NCI-H82 treated with DMSO at 0.1 percent for 48 hours (cell line): ENCODE measurements around the gene SORCS2.

Experiments used
- DNase-seq: peaks from one replicate; lab custom pipeline; 2025; ENCODE audit not compliant: unreplicated experiment; lab: John Stamatoyannopoulos, UW

SORCS2 gene

DNA sequence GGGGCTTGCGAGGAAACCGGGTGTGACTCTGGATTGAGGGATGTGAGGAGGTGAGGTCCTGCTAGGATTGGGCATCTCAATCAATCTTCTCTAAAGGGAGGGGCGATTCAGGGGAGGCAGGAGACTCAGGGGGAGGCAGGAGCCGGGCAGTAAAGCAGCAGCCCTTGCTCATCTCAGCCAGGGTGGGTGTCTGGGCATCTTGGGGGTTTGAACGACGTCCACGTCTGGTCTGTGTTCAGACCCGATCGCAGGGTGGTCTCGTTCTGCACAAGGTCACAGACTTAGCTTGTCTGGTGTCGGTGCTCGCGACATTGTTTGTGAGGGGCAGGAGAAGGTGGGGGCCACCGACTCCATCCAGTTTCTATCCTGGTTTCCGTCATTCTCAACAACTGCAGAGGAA lies 473.7 kb downstream of the SORCS2 start:
- no peak for DNase-seq

DNA sequence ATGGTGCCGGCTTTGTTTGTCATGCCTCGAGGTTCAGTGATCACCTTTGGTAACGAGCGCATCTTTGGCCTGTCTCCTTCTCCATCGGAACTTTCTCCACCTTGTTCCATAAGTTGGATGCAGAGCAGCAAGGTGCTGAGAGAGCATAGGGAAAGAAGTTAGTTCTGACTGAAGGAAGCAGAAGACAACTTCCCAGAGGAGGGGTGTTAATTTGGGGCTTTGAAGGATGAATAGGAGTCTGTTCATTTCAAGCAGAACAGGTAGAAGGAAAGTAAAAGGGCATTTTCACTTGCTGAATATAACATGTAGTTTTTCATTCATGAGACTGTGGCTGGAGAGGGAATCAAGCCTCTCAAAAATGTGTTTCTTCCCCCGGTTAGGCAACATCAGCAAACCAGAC lies 474.4 kb downstream of the SORCS2 start:
- DNase-seq = no peak

DNA sequence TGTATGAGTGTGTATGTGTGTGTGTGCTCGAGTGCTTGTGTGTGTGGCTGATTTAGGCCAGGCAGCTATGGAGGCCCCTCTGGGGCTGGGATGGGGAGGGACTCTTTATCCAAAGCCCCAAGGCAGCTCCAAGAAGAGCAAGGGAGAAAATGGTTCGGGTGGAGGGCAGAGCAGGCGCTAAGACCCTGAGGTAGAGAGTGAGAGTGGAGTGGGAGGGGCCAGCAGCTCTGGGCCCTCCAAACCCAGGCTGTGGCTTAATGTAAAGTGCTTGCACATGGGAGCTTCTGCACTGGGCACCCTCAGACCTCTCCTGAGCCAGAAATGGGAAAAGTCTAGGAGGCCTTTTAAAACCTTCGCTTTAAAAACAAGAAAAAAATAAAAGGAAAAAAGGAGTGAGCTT lies 475.9 kb downstream of the SORCS2 start:
- no peak for DNase-seq

DNA sequence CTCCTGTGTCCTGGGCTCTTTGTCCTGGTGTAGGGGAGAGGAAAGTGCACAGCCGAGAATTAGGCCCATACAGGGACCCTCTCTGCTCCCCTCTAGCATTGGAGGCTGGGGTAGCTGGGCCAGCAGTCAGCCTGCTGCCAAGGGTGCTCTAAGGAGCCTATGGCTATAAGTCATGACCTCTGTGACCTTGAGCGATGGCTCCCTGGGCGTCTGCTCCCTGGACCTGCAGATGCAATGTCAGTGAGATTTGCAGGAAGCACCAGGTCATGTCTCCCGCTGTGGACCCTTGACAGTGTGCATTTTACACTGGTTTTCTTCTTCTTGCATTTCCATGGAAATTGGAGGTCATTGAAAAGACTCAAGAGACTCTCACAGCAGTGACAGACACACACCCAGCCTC lies 476.5 kb downstream of the SORCS2 start:
- no peak for DNase-seq

DNA sequence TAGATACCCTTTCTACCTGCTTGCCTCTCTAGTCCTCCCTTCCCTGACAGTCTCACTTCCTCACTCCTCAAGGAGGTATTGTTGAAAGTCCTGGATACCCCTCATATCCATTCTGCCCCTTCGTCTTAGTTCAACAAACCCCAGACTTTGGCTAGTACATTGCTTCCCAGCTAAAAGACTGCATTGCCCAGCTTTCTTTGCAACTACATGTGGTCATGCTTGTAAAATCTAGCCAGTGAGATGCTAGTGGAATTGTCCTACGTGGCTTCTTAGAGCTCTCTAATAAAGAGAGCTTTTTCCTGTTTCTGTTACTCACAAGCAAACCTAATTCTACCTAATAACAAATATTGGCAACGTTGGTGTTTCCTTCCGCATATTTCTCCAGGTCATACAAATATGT lies 480.3 kb downstream of the SORCS2 start:
- no peak for DNase-seq

DNA sequence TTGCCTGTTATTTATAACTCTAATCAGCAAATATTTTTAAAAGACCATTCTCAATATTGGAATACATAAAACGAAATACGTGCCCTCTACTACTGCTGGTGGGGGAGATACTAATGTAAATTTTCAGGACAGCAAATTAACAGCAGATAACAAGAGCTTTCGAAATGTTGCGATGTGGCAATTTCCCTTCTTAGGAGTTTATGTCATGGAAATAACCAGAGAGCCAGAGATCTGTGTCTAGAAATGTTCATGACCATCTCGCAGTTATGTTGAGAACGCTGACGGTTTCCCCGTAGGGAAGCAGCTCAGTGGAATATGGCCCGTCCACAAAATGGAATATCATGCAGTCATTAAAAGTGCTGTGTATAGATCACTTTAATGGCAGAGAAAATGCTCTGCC lies 480.8 kb downstream of the SORCS2 start:
- DNase-seq = no peak

DNA sequence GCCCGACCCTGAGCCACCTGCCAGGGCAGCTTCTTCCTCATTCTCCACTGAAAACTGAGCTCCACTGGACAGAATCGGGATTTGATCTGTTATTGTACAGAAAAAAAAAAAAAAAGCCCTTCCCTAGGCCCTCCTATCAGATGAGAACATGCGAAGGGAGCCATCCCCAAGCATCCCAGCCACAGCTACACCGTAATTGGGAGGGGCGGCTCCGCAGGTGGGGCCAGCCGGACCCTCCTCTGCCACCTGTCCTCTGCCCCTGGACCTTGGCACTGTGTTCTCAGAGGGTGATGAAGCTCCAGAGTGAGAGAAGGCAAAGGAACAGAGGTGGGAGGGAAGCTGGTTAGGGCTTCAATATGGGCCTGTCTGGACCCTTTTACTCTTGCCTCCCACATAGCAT lies 482.4 kb downstream of the SORCS2 start:
- no peak for DNase-seq

DNA sequence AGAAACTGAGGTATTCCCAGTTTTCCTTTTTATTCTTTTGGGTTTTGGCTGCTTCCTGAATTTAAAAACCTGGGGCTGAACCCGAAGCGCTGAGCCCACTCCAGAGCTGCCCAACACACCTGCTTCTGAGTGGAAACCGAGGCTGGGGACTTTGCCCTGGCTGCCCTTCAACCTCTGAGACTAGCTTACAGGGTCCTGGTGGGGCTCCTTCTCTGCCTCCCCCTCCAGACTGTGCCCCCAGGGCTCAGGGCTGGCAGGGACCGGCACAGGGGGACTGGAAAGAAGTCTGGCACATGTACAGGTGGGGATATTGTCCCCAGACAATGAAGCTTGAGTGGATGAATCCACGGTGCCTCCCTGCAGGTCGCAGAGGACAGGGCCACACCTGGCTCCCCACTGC lies 482.8 kb downstream of the SORCS2 start:
- DNase-seq = no peak

DNA sequence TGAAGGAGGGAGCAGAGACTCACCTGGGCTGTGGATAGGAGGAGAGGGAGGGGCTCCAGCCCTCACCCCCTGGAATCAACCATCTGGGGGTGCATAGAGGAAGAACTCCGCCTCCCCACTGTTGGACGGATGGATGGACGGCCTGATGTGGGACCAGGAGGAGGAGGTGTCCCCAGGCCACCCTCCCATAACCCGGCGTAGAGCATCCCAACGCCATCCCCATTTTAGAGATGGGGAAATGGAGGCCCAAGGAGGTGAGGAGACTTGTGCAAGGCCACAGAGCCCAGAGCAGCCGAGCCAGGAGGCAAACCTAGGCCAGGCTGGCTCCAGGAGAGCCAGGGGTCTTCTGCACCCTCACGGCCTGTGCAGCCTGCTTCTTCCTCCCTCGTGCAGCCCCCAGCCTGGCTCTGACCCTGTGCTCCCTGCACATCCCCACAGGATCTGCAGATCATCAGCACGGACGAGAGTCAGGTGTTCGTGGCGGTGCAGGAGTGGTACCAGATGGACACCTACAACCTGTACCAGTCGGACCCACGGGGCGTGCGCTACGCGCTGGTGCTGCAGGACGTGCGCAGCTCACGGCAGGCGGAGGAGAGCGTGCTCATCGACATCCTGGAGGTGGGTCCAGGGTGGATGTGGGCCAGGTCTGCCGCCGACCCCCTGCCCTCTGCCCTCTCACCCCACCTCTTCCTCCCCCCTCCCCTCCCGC lies 483.4 kb downstream of the SORCS2 start:
- DNase-seq = no peak

DNA sequence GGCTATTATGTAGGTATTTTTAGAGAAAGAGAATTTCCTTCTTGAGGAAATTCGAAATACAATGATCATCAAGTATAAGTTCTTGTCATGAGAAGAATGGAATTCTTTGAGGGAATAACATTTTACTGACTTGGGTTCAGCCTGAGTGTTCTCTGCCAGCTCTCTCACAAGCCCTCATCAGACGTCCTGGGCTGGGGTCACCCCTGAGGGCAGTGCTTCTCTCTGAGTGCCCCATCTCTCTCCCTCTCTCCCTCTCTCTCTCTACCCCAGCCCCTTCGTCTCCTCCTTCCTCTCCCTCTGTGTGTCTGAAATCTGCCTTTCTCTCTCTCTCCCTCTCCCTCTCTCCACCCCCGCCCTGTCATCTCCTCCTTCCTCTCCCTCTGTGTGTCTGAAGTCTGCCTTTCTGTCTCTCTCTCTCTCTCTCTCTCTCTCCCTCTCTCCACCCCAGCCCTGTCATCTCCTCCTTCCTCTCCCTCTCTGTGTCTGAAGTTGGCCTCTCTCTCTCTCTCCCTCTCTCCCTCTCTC lies 484.1 kb downstream of the SORCS2 start:
- no peak for DNase-seq

DNA sequence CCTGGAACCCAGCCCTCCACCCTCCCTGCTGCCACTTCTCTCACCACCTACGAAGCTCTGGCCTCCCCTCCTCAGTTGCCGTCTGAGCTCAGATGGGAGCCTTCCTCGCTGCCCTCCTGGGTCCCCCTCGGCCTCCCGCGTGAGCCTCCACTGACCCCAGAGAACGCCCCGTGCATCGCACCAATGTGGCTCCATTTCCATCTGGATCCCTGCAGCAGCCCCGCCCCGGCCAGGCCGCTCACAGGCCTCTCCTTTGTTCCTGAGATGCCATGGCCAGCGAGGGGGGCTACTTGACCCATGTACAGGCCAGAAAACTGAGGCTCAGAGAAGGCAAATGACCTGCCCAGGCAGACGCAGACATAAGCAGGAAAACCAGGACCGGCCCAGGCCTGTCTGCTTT lies 484.7 kb downstream of the SORCS2 start:
- no peak for DNase-seq

DNA sequence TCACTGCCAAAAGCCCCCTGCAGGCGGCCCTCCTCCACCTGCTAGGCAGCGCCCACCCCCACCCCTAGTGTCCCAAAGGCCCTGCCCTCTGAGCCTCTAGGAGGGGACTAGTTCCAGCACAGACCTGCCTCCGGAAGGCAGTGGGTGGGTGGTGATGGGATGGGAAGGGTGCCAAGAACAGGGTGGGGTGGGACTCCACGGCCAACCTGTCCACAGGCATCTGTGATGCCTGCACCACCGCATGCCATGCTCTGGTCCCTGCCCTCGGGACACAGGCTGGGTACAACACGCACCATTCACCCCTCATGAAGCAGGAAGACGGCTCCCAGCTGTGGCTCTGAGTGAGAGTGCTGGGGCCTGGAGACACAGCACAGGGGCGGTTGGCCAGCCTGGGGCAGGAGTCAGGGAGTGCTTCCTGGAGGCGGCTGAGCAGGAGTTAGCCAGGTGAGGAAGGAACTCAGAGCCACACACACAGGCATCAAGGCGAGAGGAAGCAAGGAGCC lies 485.5 kb downstream of the SORCS2 start:
- no peak for DNase-seq

DNA sequence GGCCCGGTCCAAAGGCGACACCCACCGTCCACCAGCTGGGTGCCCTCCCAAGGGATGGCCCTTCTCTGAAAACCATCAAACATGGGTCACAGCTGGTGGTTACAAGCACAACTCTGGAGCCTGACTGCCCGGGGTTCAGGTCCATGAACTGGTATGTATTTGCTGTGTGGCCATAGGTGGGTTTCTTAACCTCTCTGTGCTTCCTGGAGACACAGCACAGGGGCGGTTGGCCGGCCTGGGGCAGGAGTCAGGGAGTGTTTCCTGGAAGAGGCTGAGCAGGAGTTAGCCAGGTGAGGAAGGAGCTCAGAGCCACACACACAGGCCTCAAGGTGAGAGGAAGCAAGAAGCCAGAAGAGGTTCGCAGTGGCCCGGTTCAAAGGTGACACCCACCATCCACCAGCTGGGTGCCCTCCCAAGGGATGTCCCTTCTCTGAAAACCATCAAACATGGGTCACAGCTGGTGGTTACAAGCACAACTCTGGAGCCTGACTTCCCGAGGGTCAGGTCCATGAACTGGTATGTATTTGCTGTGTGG lies 486.0 kb downstream of the SORCS2 start:
- DNase-seq = no peak

DNA sequence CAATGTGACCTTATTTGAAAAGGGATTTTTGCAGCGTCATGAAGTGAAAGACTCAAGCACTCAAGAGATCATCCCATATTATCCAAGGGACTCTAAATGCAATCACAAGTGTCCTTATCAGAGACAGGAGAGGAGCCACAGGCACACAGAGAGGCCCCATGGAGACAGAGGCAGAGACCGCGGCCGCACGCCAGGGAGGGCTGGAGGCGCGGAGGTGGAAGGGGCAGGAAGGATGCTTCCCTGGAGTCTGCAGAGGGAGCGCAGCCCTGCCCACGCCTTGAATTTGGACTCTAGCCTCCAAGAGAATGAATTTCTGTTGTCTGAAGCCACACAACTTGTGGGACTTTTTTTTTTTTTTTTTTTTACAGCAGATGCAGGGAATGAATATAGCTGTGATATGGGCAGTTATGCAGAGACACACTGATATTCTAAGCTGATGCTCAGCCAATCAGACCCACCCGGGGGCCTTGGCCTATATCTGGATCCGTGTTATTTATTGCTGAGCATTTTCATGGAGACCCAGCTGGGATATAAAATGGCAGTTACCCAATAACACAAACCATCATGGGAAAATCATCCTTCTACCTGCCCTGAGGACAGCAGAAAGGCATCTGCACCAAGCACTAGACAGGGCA lies 487.2 kb downstream of the SORCS2 start:
- DNase-seq = no peak

DNA sequence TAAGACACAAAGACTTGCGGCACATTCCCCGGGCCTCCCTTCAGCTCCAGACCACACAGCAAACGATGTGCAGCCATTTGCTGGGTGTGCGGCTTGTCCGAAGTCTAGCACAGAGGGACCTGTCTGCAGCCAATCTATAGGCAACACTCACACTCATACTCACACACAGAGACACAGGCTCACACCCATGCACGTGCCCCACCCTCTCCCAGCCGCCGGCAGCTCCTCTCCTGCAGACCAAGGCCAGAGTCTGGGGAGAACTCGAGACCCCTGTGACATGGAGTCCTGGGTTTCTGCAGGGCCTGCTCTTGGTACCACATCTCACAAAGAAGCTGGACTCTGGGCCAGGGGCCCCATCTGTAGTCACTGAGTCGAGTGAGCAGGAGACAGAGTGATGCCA lies 487.8 kb downstream of the SORCS2 start:
- DNase-seq = no peak

DNA sequence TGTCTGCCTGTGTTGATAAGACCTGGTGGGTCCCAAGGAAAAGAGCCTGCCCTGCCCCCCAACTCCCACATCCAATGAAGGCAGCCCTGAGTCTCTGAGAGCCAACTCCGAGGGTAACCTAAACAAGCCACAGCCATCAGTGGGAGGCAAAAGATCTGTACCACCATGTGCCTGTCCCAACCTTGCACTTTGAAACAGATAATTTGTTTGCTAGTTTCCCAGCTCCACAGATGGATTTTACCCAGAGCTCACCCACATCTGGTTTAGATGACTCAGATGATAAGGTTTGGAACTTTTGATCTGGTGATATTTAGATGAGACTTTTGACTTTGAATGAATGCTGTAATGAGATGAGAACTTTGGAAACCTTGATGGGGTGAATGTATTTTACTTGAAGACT lies 488.4 kb downstream of the SORCS2 start:
- DNase-seq = no peak

DNA sequence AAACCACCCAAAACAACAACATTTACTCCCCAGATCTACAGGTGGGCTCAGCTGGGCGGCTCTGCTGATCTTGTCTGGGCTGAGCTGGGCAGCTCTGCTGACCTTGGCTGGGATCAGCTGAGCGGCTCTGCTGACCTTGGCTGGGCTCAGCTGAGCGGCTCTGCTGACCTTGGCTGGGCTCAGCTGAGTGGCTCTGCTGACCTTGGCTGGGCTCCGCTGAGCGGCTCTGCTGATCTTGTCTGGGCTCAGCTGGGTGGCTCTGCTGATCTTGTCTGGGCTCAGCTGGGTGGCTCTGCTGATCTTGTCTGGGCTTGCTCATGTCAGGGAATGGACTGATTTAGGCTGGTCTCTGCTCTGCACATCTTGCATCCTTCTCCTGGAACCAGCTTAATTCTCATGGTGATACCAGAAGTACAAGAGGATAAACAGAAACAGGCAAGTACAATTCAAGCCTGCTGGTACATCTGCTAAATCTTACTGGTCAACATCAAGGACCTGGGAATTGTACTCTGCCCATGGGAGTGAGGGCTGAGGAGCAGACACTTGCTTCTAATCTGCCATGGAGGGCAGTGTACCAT lies 490.9 kb downstream of the SORCS2 start:
- DNase-seq = no peak

DNA sequence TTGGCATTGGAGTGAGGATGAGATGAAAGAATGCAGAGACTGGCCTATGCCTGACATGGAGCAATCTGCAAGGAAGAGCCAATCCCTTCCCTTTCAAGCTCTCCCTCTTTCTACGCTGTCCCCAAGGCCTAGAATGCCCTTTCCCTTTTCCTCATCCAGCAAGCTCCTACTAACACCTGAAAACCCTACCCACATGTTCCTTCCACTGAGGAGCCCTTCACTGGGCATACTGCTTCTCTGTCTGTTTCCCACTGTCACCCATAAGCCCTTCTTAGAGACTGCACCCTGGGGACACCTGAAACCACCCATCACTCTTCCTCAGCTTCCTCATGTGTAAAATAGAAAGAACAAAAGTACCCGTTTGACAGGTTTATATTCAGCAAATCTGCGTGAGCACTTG lies 492.0 kb downstream of the SORCS2 start:
- DNase-seq = no peak

DNA sequence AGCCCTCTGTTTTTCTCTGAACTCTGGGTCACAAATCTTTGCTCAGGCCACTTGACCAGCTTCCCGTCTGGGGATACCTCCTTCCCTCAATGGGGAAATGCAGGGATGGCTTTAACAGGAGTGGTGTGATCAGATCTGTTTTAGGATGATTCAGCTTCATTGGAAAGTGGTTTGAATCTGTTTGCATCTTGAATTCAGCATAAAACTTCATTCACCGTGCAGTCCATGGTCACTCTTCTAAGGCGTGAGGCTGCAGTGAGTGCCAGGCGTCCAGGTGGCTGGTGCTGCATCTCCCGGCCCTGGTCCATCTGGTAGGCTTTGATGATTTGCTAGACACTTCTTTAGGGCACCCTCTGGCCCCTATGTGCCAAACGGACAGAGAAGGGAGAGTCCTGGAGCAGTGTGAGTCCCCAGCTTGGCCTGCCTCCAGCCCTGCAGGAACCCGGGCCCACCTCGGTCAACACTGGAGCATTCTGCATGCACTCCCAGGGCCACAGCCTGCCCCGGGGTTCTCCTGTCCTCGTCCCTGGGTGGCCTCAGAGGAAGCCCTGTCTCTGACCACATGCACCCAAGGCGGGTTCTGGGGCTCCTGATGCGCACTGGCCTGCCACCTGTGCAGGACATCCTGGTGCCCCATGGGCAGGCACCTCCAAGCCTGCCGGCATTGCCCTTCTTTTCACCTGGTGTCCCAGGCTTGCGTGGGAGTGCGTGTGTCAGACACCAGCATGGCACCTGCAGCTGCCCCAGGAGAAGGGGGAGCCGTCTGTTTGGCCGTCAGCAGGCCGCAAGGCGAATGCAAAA lies 493.9 kb downstream of the SORCS2 start:
- no peak for DNase-seq

DNA sequence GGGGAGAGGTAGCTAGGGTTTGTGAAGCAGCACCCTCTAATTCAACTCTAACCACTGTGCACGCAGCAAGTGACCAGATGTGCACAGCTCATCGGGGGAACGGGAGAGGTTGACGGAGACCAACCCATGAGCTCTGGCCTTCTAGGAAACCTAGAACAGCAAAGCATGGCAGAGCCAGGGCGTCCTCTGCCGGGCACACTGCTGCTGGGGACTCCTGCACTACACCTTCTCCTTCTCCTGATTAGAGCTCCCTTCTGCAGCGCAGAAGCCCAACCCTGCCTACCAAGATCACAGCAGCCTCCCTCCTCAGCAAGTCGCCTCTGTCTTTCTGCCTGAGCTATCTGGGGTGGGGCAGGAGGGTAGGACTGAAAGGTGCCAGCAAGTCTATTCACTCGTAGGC lies 494.7 kb downstream of the SORCS2 start:
- DNase-seq = no peak

DNA sequence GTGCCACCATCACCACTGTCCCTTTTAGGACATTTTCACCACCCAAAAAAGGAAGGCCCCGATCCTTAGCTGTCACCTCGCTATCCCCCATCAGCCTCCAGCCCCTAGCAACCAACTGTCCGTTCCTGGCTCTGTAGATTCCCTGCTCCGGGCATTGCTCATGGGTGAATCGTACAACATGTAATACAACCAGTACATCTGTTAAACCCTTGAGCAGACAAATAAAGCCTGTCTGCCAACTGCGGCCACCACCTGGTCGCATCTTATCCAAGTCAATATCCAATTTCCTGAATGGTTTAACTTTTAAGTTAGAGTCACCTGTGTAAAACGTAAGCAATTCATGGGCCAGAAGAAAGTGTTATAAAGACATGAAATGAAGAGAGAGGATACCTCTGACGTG lies 495.5 kb downstream of the SORCS2 start:
- DNase-seq = no peak
